K562 (cell line): ENCODE data around the gene LY6G6F. TPM values are rescaled to one million over a fixed set of nuclear protein-coding genes. Genes with fewer than 3 reads are reported as not detected.

ENCODE experiments used
- ETV1 ChIP-seq: fragments of 450-650 bp; conservative IDR thresholded peaks from 2 replicates; pipeline ENCODE4 v1.6.1; 2016; ENCODE audit warnings: missing genetic modification characterization, control low read depth, low read depth, missing compliant biosample characterization
- HDAC8 ChIP-seq: fragments of 450-650 bp; IDR thresholded peaks from 2 replicates; pipeline ENCODE4 v1.6.1; 2016; ENCODE audit warnings: mild to moderate bottlenecking, missing genetic modification characterization, moderate library complexity, missing compliant biosample characterization
- HMG20B ChIP-seq: fragments of 250-450 bp; sonication (Bioruptor Pico); IDR thresholded peaks from 2 replicates; pipeline ENCODE4 v1.5.0; 2021; ENCODE audit warnings: mild to moderate bottlenecking
- KDM5B ChIP-seq: fragments of 200-600 bp; sonication (generic); IDR thresholded peaks from 2 replicates; pipeline ENCODE4 v1.6.1; 2012; ENCODE audit warnings: low read depth, mild to moderate bottlenecking, moderate library complexity, low read length, control low read depth, inconsistent platforms; ENCODE audit not compliant: insufficient replicate concordance
- KLF16 ChIP-seq: IDR thresholded peaks from 2 replicates; pipeline ENCODE4 v1.6.1; 2016; ENCODE audit warnings: antibody characterized with exemption
- MECOM ChIP-seq: fragments of 250-450 bp; sonication (Bioruptor Pico); IDR thresholded peaks from 2 replicates; pipeline ENCODE4 v1.8.0; 2022; ENCODE audit warnings: inconsistent platforms
- MEIS2 ChIP-seq: fragments of 450-650 bp; IDR thresholded peaks from 2 replicates; pipeline ENCODE4 v1.6.1; 2014; ENCODE audit warnings: mild to moderate bottlenecking; ENCODE audit not compliant: partially characterized antibody
- MYNN ChIP-seq, 2 experiments: sonication (generic); formaldehyde crosslinking in 1 of 2; IDR thresholded peaks; 2 replicates each; pipeline versions ENCODE4 v1.5.0 to v1.6.1; 2016 to 2020; ENCODE audit warnings: antibody characterized with exemption in 1 of 2, missing genetic modification reagents in 1 of 2
- NFRKB ChIP-seq: fragments of 450-650 bp; IDR thresholded peaks from 2 replicates; pipeline ENCODE4 v1.6.1; 2016; ENCODE audit warnings: low read depth
- PTRF ChIP-seq: fragments of 450-650 bp; IDR thresholded peaks from 2 replicates; pipeline ENCODE4 v1.6.1; 2016; ENCODE audit warnings: mild to moderate bottlenecking, missing genetic modification characterization, missing compliant biosample characterization
- PTTG1 ChIP-seq: fragments of 450-650 bp; IDR thresholded peaks from 2 replicates; pipeline ENCODE4 v1.6.1; 2016; ENCODE audit warnings: low read depth, mild to moderate bottlenecking, missing genetic modification characterization, missing compliant biosample characterization
- RBM34 ChIP-seq: fragments of 200-400 bp; formaldehyde crosslinking; IDR thresholded peaks from 2 replicates; pipeline ENCODE4 v1.6.1; 2018; ENCODE audit warnings: low read length, borderline replicate concordance; ENCODE audit not compliant: insufficient read depth
- SPI1 ChIP-seq: IDR thresholded peaks from 2 replicates; pipeline ENCODE4 v1.6.1; 2011; ENCODE audit warnings: low read depth, low read length, control low read depth, borderline replicate concordance
- ZNF830 ChIP-seq: fragments of 250-450 bp; sonication (Bioruptor Pico); IDR thresholded peaks from 2 replicates; pipeline ENCODE4 v1.5.0; 2021; ENCODE audit warnings: mild to moderate bottlenecking
- polyA plus RNA-seq, 8 experiments: library from polyadenylated mRNA; depleted of rRNA in 4 of 8; stranded (reverse) in 5 of 8; unstranded in 3 of 8; fragments of >200 nt; fragmentation: Nextera tagmentation in 2 of 8; fragmentation: Illumina TruSeq in 1 of 8; extraction: Ambion mirVana in 2 of 8; extraction: Trizol in 1 of 8; gene quantifications; 2 replicates each; pipeline versions ENCODE4 v1.2.1 to v1.2.3, GENCODE V29; 2011 to 2014; ENCODE audit warnings: inconsistent platforms in 1 of 8, missing spikeins in 1 of 8
- total RNA-seq, 7 experiments: library from RNA; depleted of rRNA in 6 of 7; stranded (reverse); fragments of >200 nt in 6 of 7; fragmentation: Illumina TruSeq in 2 of 7; extraction: Trizol in 2 of 7; gene quantifications; 2 replicates each; pipeline versions ENCODE4 v1.2.1 to v1.2.3, GENCODE V29; 2011 to 2021; ENCODE audit warnings: low replicate concordance in 1 of 7
- TF ChIP-seq, protein P1 (sequence below): fragments of 250-450 bp; sonication (Bioruptor Pico); IDR thresholded peaks from 2 replicates; pipeline ENCODE4 v1.8.0; 2022; ENCODE audit warnings: moderate library complexity, mild to moderate bottlenecking, inconsistent platforms
- TF ChIP-seq, protein P2 (sequence below): fragments of 250-450 bp; sonication (Bioruptor Pico); IDR thresholded peaks from 2 replicates; pipeline ENCODE4 v1.5.0; 2021; ENCODE audit warnings: mild to moderate bottlenecking, moderate library complexity
- TF ChIP-seq, protein P3 (sequence below): fragments of 200-400 bp; formaldehyde crosslinking; IDR thresholded peaks from 2 replicates; pipeline ENCODE4 v1.6.1; 2017; ENCODE audit warnings: mild to moderate bottlenecking, low read depth, low read length, moderate library complexity
- TF ChIP-seq, protein P4 (sequence below), 2 experiments: IDR thresholded peaks; 2 replicates each; pipeline ENCODE4 v1.6.1; 2012; ENCODE audit warnings: improper control_type of control experiment in 2 of 2, low read depth in 2 of 2, low read length in 2 of 2, borderline replicate concordance in 1 of 2

Gene LY6G6F
- total and polyA plus RNA-seq, 9 of the 15 experiments (the other 6 are each of a cell fraction or from before 2014, with no cell fraction given): 0.14 to 0.50 (median 0.28) TPM; not detected in 2

DNA sequence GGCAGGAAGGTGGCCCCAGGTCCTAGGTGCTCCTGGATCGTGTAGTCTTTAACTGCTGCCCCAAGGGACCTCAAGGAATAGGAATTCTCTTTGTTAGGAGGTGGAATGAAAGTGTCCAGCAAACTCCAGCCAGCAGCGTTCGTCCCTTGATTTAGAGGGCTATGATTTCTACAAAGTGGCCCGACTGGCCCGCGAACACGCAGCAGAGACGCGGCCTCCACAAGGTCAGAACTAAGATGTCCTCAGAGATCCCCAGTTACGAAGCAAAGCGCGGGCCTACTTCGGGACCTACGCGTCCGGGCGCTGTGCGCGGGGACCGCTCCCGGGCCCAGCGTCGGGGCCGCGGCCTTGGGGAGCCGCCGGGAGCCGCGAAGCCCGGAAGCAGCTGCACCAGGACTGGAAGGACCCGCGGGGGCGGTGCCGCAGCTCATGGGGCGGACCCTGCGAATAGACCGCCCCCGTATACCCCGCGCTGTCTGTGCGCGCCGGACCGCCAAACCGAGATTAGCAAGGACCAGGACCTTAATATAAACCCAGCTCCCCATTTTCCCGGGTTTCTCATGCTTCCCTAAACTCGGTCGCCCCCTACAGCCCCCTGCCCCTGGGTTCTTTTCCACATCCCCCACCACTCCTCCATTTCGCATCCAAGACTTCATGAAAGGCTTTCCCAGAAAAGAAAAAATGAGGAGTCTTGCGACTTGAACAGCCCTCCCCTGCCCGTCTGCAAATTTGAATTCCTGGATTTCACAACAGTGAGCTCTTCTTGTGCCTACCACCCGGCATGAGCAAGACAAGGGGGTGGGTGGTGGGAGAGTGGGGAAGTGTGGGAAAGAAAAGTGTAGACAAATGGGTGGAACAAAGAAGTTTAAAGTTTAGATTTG, 46.0 kb upstream of the LY6G6F start, which contains the start of gene C6orf47 (continued):
- TF ChIP-seq RBM34: peak; percentile 60; the same call in 1 of the 2 replicates
- peak; percentile 12 for TF ChIP-seq MEIS2
- TF ChIP-seq, protein P1, sequence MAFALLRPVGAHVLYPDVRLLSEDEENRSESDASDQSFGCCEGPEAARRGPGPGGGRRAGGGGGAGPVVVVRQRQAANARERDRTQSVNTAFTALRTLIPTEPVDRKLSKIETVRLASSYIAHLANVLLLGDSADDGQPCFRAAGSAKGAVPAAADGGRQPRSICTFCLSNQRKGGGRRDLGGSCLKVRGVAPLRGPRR: no peak
- no peak; the same call in none of the 2 replicates for TF ChIP-seq ETV1 (tag)
- 0 out of 2 replicates have a peak, but pooled peaks have one; percentile 0 for TF ChIP-seq NFRKB
- peak; percentile 77 for TF ChIP-seq MYNN (IDR thresholded peaks at IDR 0.05)
- TF ChIP-seq MYNN (CRISPR knock-in tag; IDR thresholded peaks at IDR 0.05): no peak
- peak; percentile 52; the same call in 1 of the 2 replicates for TF ChIP-seq KLF16
- peak; percentile 76; the same call in 1 of the 2 replicates for TF ChIP-seq MECOM (CRISPR knock-in tag)
- TF ChIP-seq, protein P2, sequence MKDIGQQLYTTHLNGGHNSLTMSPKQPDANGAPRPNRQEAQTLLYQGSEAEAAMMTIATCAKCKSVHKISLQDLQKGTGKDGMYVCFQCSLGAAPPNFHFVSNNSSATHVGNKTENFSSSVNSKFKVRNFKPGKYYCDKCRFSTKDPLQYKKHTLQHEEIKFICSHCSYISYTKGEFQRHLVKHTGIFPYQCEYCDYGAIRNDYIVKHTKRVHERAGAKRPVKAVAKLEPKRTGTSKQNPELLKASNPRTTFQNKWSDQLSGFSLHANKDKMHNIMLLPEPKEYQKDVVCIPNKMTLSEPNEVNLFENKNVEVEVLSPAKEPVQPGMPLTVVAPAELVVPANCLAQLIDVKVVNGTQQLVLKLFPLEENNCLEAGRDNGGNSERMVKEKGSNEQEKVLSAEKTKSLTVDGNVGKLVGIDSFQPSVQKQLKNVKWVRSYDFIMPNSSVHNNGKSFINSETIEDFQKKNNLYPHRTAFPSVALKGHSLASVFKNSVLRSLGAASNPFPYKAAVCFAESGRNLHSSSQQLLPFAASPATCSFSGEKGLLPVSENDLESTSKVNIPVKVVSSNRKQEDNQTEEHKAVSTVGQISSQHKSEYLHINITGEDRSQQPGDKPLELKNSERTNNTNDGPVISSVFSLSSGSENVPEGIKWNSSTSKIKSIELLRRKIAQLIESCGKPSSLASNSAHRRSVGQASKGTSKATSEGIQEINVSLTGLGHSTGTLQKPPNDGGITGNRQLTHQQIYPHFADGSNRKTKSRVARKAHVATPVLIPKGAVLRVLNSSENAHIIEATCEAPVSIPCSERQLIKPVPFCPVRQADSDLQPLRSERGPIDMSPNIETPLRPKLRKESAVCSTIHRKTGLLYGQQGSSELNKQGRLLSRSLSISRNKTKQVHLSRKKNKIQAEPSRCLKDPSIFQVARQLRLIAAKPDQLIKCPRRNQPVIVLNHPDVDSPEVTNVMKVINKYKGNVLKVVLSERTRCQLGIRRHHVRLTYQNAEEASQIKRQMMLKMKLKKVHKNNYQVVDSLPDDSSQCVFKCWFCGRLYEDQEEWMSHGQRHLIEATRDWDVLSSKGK: peak; percentile 72; the same call in 1 of the 2 replicates
- no peak for TF ChIP-seq PTRF (tag)
- TF ChIP-seq, protein P3, sequence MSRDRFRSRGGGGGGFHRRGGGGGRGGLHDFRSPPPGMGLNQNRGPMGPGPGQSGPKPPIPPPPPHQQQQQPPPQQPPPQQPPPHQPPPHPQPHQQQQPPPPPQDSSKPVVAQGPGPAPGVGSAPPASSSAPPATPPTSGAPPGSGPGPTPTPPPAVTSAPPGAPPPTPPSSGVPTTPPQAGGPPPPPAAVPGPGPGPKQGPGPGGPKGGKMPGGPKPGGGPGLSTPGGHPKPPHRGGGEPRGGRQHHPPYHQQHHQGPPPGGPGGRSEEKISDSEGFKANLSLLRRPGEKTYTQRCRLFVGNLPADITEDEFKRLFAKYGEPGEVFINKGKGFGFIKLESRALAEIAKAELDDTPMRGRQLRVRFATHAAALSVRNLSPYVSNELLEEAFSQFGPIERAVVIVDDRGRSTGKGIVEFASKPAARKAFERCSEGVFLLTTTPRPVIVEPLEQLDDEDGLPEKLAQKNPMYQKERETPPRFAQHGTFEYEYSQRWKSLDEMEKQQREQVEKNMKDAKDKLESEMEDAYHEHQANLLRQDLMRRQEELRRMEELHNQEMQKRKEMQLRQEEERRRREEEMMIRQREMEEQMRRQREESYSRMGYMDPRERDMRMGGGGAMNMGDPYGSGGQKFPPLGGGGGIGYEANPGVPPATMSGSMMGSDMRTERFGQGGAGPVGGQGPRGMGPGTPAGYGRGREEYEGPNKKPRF: no peak
- TF ChIP-seq, protein P4, sequence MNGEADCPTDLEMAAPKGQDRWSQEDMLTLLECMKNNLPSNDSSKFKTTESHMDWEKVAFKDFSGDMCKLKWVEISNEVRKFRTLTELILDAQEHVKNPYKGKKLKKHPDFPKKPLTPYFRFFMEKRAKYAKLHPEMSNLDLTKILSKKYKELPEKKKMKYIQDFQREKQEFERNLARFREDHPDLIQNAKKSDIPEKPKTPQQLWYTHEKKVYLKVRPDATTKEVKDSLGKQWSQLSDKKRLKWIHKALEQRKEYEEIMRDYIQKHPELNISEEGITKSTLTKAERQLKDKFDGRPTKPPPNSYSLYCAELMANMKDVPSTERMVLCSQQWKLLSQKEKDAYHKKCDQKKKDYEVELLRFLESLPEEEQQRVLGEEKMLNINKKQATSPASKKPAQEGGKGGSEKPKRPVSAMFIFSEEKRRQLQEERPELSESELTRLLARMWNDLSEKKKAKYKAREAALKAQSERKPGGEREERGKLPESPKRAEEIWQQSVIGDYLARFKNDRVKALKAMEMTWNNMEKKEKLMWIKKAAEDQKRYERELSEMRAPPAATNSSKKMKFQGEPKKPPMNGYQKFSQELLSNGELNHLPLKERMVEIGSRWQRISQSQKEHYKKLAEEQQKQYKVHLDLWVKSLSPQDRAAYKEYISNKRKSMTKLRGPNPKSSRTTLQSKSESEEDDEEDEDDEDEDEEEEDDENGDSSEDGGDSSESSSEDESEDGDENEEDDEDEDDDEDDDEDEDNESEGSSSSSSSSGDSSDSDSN (IDR thresholded peaks at IDR 0.05; ENCODE audit: borderline replicate concordance in 1 of 2, low read depth in 2 of 2, low read length in 2 of 2): peak; percentile 99
- TF ChIP-seq PTTG1 (tag): no peak
- peak; percentile 98 for TF ChIP-seq ZNF830
- TF ChIP-seq HMG20B: peak; percentile 96
- TF ChIP-seq SPI1: 0 out of 2 replicates have a peak, but pooled peaks have one; percentile 0
- TF ChIP-seq KDM5B: peak; percentile 99
- no peak for TF ChIP-seq HDAC8 (tag)
